ENCODE data around the gene MYO1H. TPM values are rescaled to one million over a fixed set of nuclear protein-coding genes. Genes with fewer than 3 reads are reported as not detected.

The MYO1H gene
- total and polyA plus RNA-seq, 2 of the 8 experiments (the other 6 are each of a cell fraction or from before 2014, with no cell fraction given): 0.03 TPM; not detected in 1

DNA sequence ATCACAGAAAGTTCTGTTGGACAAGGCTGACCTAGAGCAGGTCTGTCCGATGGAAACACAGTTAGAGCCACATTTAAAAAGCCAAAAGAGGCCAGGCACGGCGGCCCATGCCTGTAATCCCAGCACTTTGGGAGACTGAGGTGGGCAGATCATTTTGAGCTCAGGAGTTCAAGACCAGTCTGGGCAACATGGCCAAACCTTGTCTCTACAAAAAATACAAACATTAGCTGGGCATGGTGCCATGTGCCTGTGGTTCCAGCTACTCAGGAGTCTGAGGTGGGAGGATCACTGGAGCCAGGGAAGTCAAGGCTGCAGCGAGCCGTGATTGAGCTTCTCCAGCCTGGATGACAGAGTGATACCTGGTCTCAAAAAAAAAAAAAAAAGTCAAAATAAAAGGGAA lies 144.7 kb downstream of the MYO1H start (continued):
- TF ChIP-seq RNF2 (IDR thresholded peaks at IDR 0.05; ENCODE audit: borderline replicate concordance, low read depth, low read length, missing control alignments, poor library complexity, severe bottlenecking): no peak
- TF ChIP-seq POU5F1 (IDR thresholded peaks at IDR 0.05; ENCODE audit: low read depth, low read length): no peak
- no peak for TF ChIP-seq CTBP2 (IDR thresholded peaks at IDR 0.05; ENCODE audit: borderline replicate concordance, insufficient read depth, insufficient read length, low read length)
- no peak for TF ChIP-seq POLR2AphosphoS5 (IDR thresholded peaks at IDR 0.05; ENCODE audit: low read depth, low read length)
- TF ChIP-seq EZH2 (IDR thresholded peaks at IDR 0.05; ENCODE audit: low read depth, low read length, severe bottlenecking): no peak
- no peak for TF ChIP-seq KDM4A (IDR thresholded peaks at IDR 0.05; ENCODE audit: low read depth, low read length, severe bottlenecking)
